Caco-2 (cell line): ENCODE results near the gene FRMD4B. TPM values are rescaled to one million over a fixed set of nuclear protein-coding genes. Genes with fewer than 3 reads are reported as not detected.
A peak's percentile ranks its signal among the peaks of the same experiment; 100 is the strongest.

Experiments
- BruUV-seq: library from RNA; stranded (reverse); fragments of 400-500 nt; replicated peaks from 2 replicates; lab custom pipeline; 2021; lab: Mats Ljungman, UMichigan
- CTCF ChIA-PET: fragments of 300-600 bp; sonication (Branson Sonifier 250); formaldehyde crosslinking; loops from one replicate; lab custom pipeline; 2022; ENCODE audit warnings: antibody characterized with exemption; lab: Charles Lee
- POLR2A ChIA-PET: fragments of 300-600 bp; sonication (Branson Sonifier 250); formaldehyde crosslinking; loops from one replicate; lab custom pipeline; 2022; ENCODE audit warnings: antibody characterized with exemption; lab: Charles Lee
- DNase-seq, 2 experiments: peaks; one replicate each; pipeline versions ENCODE4 v3.0.0 to v3.0.0-alpha.2; 2020 to 2022
- H3K27me3 ChIP-seq: replicated peaks from 2 replicates; pipeline ENCODE4 v1.6.0; 2011; ENCODE audit warnings: low read length; ENCODE audit not compliant: control insufficient read depth, insufficient read depth
- H3K36me3 ChIP-seq: 2 replicates; pipeline ENCODE4 v1.5.1; 2011; ENCODE audit warnings: low read length; ENCODE audit not compliant: control insufficient read depth, insufficient read depth
- H3K4me1 ChIP-seq: fragments of 250-450 bp; sonication (Bioruptor Pico); 2 replicates; pipeline ENCODE4 v1.5.1; 2020; ENCODE audit warnings: mild to moderate bottlenecking
- H3K4me3 ChIP-seq: 2 replicates; pipeline ENCODE4 v1.5.1; 2011; ENCODE audit warnings: low read depth, mild to moderate bottlenecking, control low read depth, low read length
- H3K9me3 ChIP-seq: fragments of 250-450 bp; sonication (Bioruptor Pico); 2 replicates; pipeline ENCODE4 v1.5.1; 2020; ENCODE audit warnings: mild to moderate bottlenecking, moderate library complexity
- H3K27ac Mint-ChIP-seq: one replicate; pipeline ENCODE4 v1.8.0; 2022; ENCODE audit warnings: mixed read lengths; ENCODE audit not compliant: unreplicated experiment
- H3K27me3 Mint-ChIP-seq: one replicate; pipeline ENCODE4 v1.8.0; 2022; ENCODE audit warnings: mixed read lengths; ENCODE audit not compliant: insufficient read depth, unreplicated experiment
- H3K36me3 Mint-ChIP-seq: one replicate; pipeline ENCODE4 v1.8.0; 2022; ENCODE audit warnings: mild to moderate bottlenecking, mixed read lengths; ENCODE audit not compliant: insufficient read depth, unreplicated experiment
- H3K4me1 Mint-ChIP-seq: one replicate; pipeline ENCODE4 v1.8.0; 2022; ENCODE audit warnings: low read depth, mixed read lengths; ENCODE audit not compliant: unreplicated experiment
- H3K4me3 Mint-ChIP-seq: one replicate; pipeline ENCODE4 v1.8.0; 2022; ENCODE audit warnings: mild to moderate bottlenecking, moderate library complexity, mixed read lengths; ENCODE audit not compliant: unreplicated experiment
- H3K9me3 Mint-ChIP-seq: one replicate; pipeline ENCODE4 v1.8.0; 2022; ENCODE audit warnings: mixed read lengths; ENCODE audit not compliant: unreplicated experiment
- intact Hi-C: fragments of 100-400 bp; cut with micrococcal nuclease; formaldehyde crosslinking; loops from one replicate; pipeline ENCODE4 v1.10.0; 2022; ENCODE audit not compliant: unreplicated experiment
- total RNA-seq: library from RNA; stranded (reverse); gene quantifications from 2 replicates; pipeline ENCODE4 v1.2.3, GENCODE V29; 2022
- TF ChIP-seq, protein P1 (sequence below), 2 experiments: fragments of 200-600 bp in 1 of 2; IDR thresholded peaks; 1 replicate in 1 of 2; 2 replicates in 1 of 2; pipeline versions ENCODE4 v1.5.1 to v1.8.0; 2011 to 2022; ENCODE audit warnings: antibody characterized with exemption in 1 of 2, control low read depth in 1 of 2, inconsistent platforms in 1 of 2, low read depth in 1 of 2, low read length in 1 of 2, mild to moderate bottlenecking in 1 of 2, moderate library complexity in 1 of 2; ENCODE audit not compliant: insufficient read depth in 1 of 2, severe bottlenecking in 1 of 2, unreplicated experiment in 1 of 2

Gene FRMD4B
- total RNA-seq, 1 experiment from 2014 or later: 47.5 TPM

DNA sequence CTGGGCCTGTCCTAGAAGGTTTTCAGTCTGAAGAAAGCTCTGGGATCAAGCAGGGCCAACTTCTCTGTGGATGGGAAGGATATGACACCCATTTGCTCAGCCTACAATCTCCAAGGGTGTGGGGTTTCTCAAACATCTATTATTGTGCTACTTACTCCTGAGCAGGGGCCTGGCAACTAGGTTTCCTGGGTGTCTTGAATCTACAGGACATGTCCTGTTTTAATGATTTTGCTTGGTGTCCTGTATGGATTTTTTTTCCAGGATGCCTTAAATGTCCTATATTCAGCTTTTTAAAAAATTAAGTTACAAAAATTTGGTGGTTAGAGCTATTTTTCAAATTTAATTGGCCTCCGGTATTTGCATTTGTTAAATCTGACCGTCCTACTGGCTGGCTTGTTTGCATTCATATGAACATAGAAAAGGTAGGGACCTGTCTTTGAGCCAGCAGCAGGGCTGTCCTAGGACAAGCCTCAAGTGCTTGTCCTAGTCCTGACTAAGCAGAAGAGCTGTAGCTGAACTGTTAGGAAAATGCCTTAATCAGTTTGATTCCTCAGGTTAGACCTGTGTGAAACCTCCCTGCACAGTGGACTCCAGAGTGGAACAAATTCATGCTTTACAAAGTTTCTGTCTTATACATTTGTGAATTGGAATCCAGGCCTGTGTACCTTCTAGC is 223.4 kb downstream of the FRMD4B start:
- no peak overlapping the region for H3K27ac Mint-ChIP-seq
- intact Hi-C loops: loop anchor here (5.0 kb wide), 2 partner anchors 80 to 160 kb away; no protein-coding TSS in a partner anchor
- Histone ChIP-seq H3K9me3 (no peaks in the 10 kb centered on the region), H3K4me1 (peaks cover 8% of the 10 kb centered on the region), H3K27me3 (no peaks in the 10 kb centered on the region), H3K4me3 (no peak overlapping the region), H3K36me3 (no peaks in the 10 kb centered on the region)
- H3K4me3 Mint-ChIP-seq: no peak overlapping the region
- H3K4me1 Mint-ChIP-seq: peaks cover 14% of the 10 kb centered on the region
- peaks cover 26% of the 10 kb centered on the region for H3K36me3 Mint-ChIP-seq
- no peaks in the 10 kb centered on the region for H3K27me3 Mint-ChIP-seq
- no peaks in the 10 kb centered on the region for H3K9me3 Mint-ChIP-seq
- TF ChIP-seq, protein P1, sequence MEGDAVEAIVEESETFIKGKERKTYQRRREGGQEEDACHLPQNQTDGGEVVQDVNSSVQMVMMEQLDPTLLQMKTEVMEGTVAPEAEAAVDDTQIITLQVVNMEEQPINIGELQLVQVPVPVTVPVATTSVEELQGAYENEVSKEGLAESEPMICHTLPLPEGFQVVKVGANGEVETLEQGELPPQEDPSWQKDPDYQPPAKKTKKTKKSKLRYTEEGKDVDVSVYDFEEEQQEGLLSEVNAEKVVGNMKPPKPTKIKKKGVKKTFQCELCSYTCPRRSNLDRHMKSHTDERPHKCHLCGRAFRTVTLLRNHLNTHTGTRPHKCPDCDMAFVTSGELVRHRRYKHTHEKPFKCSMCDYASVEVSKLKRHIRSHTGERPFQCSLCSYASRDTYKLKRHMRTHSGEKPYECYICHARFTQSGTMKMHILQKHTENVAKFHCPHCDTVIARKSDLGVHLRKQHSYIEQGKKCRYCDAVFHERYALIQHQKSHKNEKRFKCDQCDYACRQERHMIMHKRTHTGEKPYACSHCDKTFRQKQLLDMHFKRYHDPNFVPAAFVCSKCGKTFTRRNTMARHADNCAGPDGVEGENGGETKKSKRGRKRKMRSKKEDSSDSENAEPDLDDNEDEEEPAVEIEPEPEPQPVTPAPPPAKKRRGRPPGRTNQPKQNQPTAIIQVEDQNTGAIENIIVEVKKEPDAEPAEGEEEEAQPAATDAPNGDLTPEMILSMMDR (IDR thresholded peaks at IDR 0.05; ENCODE audit: insufficient read depth in 1 of 2, low read depth in 1 of 2, low read length in 1 of 2, severe bottlenecking in 1 of 2, unreplicated experiment in 1 of 2): no peak
- no TSS peak for BruUV-seq
- ChIA-PET POLR2A (no interaction called here), CTCF (interaction anchor here (1.0 to 2.2 kb wide), 8 partner anchors 41 to 506 kb away, joined by 3 to 12 read pairs (median 4); no protein-coding TSS in a partner anchor)
- no peak for DNase-seq

DNA sequence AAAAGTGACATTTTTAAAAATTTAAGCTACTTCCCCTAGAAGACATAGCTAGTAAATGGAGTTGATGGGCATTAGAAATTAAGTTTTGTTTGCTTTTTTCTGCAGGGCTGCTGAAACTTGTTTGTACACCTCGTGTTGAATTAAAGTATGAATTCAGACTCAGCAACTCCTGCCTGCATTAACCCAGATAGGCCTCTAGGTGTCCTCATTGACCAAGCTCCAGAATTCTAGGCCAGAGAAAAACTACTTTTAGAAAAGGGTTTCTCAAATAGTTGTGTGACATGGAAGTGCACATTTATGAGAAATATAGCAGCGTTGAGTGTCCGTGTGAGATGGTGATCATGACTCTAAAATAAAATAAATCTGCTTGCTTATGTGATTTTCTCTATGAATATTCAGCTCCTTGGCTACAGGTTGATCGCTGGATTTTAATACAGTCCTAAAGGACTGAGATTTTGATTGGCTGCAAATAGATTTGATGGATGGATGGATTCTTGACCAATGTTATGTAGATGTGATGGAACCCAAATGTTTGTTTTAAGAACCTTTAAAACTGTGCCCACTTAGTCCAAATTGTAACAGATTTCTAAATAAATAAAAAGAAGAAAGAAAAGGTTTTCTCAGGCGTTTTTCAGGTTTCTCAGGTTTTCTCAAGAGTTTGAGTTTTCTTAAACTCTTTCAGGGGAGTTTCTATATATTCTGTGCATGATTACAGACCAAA is 224.1 kb downstream of the FRMD4B start:
- no peaks in the 10 kb centered on the region for H3K9me3 ChIP-seq
- peak in 1 of 2 experiments; percentile 43 for DNase-seq
- H3K27ac Mint-ChIP-seq: no peak overlapping the region
- peaks cover 8% of the 10 kb centered on the region; the same call in 1 of the 2 replicates for H3K4me1 ChIP-seq
- peaks cover 14% of the 10 kb centered on the region for H3K4me1 Mint-ChIP-seq
- H3K27me3 Mint-ChIP-seq: no peaks in the 10 kb centered on the region
- no peak overlapping the region for H3K4me3 ChIP-seq
- BruUV-seq: no TSS peak
- TF ChIP-seq, protein P1 (IDR thresholded peaks at IDR 0.05; ENCODE audit: insufficient read depth in 1 of 2, low read depth in 1 of 2, low read length in 1 of 2, severe bottlenecking in 1 of 2, unreplicated experiment in 1 of 2): peak; percentile 86
- intact Hi-C loops: loop anchor here (1.0 to 5.0 kb wide), 7 partner anchors 81 to 510 kb away; partner anchors contain the start of gene FRMD4B
- peaks cover 20% of the 10 kb centered on the region for H3K36me3 Mint-ChIP-seq
- H3K4me3 Mint-ChIP-seq: no peak overlapping the region
- H3K36me3 ChIP-seq: no peaks in the 10 kb centered on the region
- CTCF ChIA-PET: interaction anchor here (0.5 to 2.5 kb wide), 12 partner anchors 12 to 507 kb away, joined by 3 to 12 read pairs (median 4); partner anchors contain the start of gene FRMD4B
- POLR2A ChIA-PET: no interaction called here
- no peaks in the 10 kb centered on the region for H3K9me3 Mint-ChIP-seq
- H3K27me3 ChIP-seq: no peaks in the 10 kb centered on the region

DNA sequence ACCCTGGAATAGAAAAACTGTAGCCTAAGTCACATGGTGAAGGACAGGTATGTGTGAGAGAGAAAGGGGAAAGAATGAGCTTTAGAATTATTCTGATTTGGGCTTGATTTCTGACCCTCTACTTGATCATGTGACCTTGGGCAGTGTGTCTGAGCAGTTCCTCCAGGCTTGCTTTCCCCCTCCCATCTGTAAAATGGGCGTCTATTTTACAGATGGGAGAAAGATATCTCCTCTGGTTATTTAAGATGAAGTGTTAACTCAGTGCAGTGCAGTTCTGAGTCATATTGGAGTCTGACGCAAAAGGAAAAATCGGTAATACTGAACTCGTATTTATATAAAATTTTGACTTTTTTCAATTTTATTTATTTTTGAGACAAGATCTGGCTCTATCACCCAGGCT is 225.4 kb downstream of the FRMD4B start:
- intact Hi-C loops: loop anchor here (5.0 kb wide), 2 partner anchors 82 to 162 kb away; no protein-coding TSS in a partner anchor
- H3K27me3 Mint-ChIP-seq: no peaks in the 10 kb centered on the region
- BruUV-seq: no TSS peak
- peaks cover 14% of the 10 kb centered on the region for H3K4me1 Mint-ChIP-seq
- Histone ChIP-seq H3K9me3 (no peaks in the 10 kb centered on the region), H3K4me1 (peaks cover 8% of the 10 kb centered on the region; the same call in 1 of the 2 replicates), H3K4me3 (no peak overlapping the region), H3K27me3 (no peaks in the 10 kb centered on the region), H3K36me3 (no peaks in the 10 kb centered on the region)
- H3K9me3 Mint-ChIP-seq: no peaks in the 10 kb centered on the region
- POLR2A ChIA-PET: no interaction called here
- no peak overlapping the region for H3K27ac Mint-ChIP-seq
- TF ChIP-seq, protein P1 (IDR thresholded peaks at IDR 0.05; ENCODE audit: insufficient read depth in 1 of 2, low read depth in 1 of 2, low read length in 1 of 2, severe bottlenecking in 1 of 2, unreplicated experiment in 1 of 2): no peak
- H3K36me3 Mint-ChIP-seq: peaks cover 10% of the 10 kb centered on the region
- DNase-seq: no peak
- CTCF ChIA-PET: interaction anchor here (0.6 to 2.5 kb wide), 3 partner anchors 146 to 1859 kb away, joined by 3 to 9 read pairs (median 5); partner anchors contain the start of gene FRMD4B
- H3K4me3 Mint-ChIP-seq: no peak overlapping the region
